Measurements from ENCODE around the gene TPSB2. TPM values are rescaled to one million over a fixed set of nuclear protein-coding genes. Genes with fewer than 3 reads are reported as not detected.
A peak's percentile ranks its signal among the peaks of the same experiment; 100 is the strongest.

Gene TPSB2
- total RNA-seq, 1 donor from 2014 or later, result not detected

- H3K4me2 ChIP-seq (ENCODE audit: low read length), result peak overlapping the region; percentile 83
- no peaks in the 10 kb centered on the region for H3K27me3 ChIP-seq (ENCODE audit: insufficient read depth, low read length)
- H3K27ac ChIP-seq (ENCODE audit: low read depth, low read length), result peak overlapping the region; percentile 68
- peaks cover 2% of the 10 kb centered on the region for H3K79me2 ChIP-seq (ENCODE audit: insufficient read depth, low read length)
- Mint-ChIP-seq H3K9me3 (ENCODE audit: unreplicated experiment) (peaks cover 2% of the 10 kb centered on the region), H3K27ac (ENCODE audit: unreplicated experiment) (no peak overlapping the region), H3K4me3 (ENCODE audit: unreplicated experiment) (no peak overlapping the region), H3K4me1 (ENCODE audit: low read depth, unreplicated experiment) (peaks cover 8% of the 10 kb centered on the region), H3K36me3 (ENCODE audit: low read depth, unreplicated experiment) (peaks cover 4% of the 10 kb centered on the region), H3K27me3 (ENCODE audit: low read depth, unreplicated experiment) (peaks cover 2% of the 10 kb centered on the region)
- H3K36me3 ChIP-seq (ENCODE audit: insufficient read depth, low read length), result no peaks in the 10 kb centered on the region
- H3K9ac ChIP-seq (ENCODE audit: low read length), result peak overlapping the region; percentile 73
- H3K9me3 ChIP-seq (ENCODE audit: insufficient read depth, low read depth, low read length), result no peaks in the 10 kb centered on the region
- peak overlapping the region; percentile 37 for H3K4me3 ChIP-seq (ENCODE audit: insufficient read depth, low read depth, low read length)
- H3K4me1 ChIP-seq (ENCODE audit: insufficient read depth, low read length), result peaks cover 34% of the 10 kb centered on the region
- FAIRE-seq, result no peak
- H4K20me1 ChIP-seq (ENCODE audit: insufficient read depth, low read length), result peaks cover 14% of the 10 kb centered on the region
- H2AFZ ChIP-seq (ENCODE audit: low read depth, low read length), result no peak overlapping the region
- TF ChIP-seq CTCF (IDR thresholded peaks at IDR 0.05; ENCODE audit: insufficient read depth, low read depth, low read length) (no peak), EZH2 (IDR thresholded peaks at IDR 0.05; ENCODE audit: insufficient read depth, low read length) (no peak)
- peak; percentile 55 for DNase-seq (ENCODE audit: low read depth)
Observed at GRCh38 chr16:1182950-1183907, 46.8 kb downstream of the TPSB2 start.

- no peak for TF ChIP-seq CTCF (IDR thresholded peaks at IDR 0.05; ENCODE audit: insufficient read depth, low read depth, low read length)
- TF ChIP-seq EZH2 (IDR thresholded peaks at IDR 0.05; ENCODE audit: insufficient read depth, low read length), result no peak
- peak overlapping the region; percentile 77 for H3K27ac Mint-ChIP-seq (ENCODE audit: unreplicated experiment)
- peaks cover 4% of the 10 kb centered on the region for H4K20me1 ChIP-seq (ENCODE audit: insufficient read depth, low read length)
- no peaks in the 10 kb centered on the region for H3K36me3 ChIP-seq (ENCODE audit: insufficient read depth, low read length)
- peak overlapping the region; percentile 42 for H2AFZ ChIP-seq (ENCODE audit: low read depth, low read length)
- H3K27me3 Mint-ChIP-seq (ENCODE audit: low read depth, unreplicated experiment), result peaks cover 2% of the 10 kb centered on the region
- DNase-seq (ENCODE audit: low read depth) (peak; percentile 83), FAIRE-seq (no peak)
- H3K4me1 Mint-ChIP-seq (ENCODE audit: low read depth, unreplicated experiment), result peaks cover 8% of the 10 kb centered on the region
- H3K27ac ChIP-seq (ENCODE audit: low read depth, low read length), result peak overlapping the region; percentile 68
- H3K27me3 ChIP-seq (ENCODE audit: insufficient read depth, low read length), result no peaks in the 10 kb centered on the region
- no peak overlapping the region for H3K4me3 ChIP-seq (ENCODE audit: insufficient read depth, low read depth, low read length)
- no peaks in the 10 kb centered on the region for H3K9me3 ChIP-seq (ENCODE audit: insufficient read depth, low read depth, low read length)
- H3K4me2 ChIP-seq (ENCODE audit: low read length), result peak overlapping the region; percentile 83
- H3K9ac ChIP-seq (ENCODE audit: low read length), result peak overlapping the region; percentile 73
- no peak overlapping the region for H3K4me3 Mint-ChIP-seq (ENCODE audit: unreplicated experiment)
- H3K4me1 ChIP-seq (ENCODE audit: insufficient read depth, low read length), result peaks cover 34% of the 10 kb centered on the region
- peaks cover 2% of the 10 kb centered on the region for H3K9me3 Mint-ChIP-seq (ENCODE audit: unreplicated experiment)
- H3K79me2 ChIP-seq (ENCODE audit: insufficient read depth, low read length), result peaks cover 2% of the 10 kb centered on the region
- H3K36me3 Mint-ChIP-seq (ENCODE audit: low read depth, unreplicated experiment), result peaks cover 4% of the 10 kb centered on the region
Observed at GRCh38 chr16:1182316-1182671, 47.7 kb downstream of the TPSB2 start.

All from astrocyte (in vitro differentiated cells and primary cell).